SH-SY5Y (cell line): ENCODE results near the gene ZNF446.

ENCODE experiments used
- GATA2 ChIP-seq: IDR thresholded peaks from 2 replicates; pipeline ENCODE4 v1.6.1; 2011; ENCODE audit warnings: mild to moderate bottlenecking, low read depth, low read length
- GATA3 ChIP-seq: IDR thresholded peaks from 2 replicates; pipeline ENCODE4 v1.6.1; 2011; ENCODE audit warnings: low read depth, mild to moderate bottlenecking, low read length, moderate library complexity

DNA sequence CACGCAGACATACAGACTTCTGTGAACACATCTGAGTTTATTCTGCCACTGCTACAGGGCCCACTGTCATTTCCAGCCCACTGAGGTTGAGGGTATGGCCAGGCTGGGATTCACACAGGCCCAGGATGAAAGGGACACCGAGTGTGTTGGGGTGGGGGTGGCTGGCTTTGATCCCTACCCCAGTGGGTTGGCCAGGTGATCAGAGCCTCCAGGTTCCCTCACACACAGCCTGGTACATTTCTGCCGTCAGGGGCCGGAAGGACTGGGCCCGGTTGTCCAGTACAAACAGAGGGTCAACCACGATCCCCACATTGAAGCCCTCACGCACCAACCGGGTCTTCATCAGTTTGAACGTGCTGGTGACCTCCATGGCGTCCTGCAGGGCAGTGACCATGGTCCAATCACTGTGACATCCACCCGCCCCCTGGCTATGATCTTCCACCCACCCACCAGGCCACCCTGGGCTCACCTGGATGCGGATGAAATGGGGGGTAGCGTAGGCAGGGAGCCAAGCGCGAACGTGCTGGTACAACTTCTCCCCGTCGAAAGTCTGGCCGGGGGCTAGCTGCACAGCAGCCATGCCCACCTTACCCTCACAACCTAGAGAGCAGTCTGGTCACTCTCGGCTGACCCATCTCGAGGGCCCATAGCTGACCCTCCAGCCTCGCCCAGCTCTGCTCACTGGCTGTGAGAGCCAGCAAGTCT is 22.3 kb downstream of the ZNF446 start:
- TF ChIP-seq GATA2 (no peak), GATA3 (no peak)
